Hematopoietic multipotent progenitor cell treated with erythropoietin and hydrocortisone succinate and interleukin-3 and kit ligand, for 8 days (in vitro differentiated cells): ENCODE measurements around the gene CLC.
"Not testable (repeated sequence)": the region's sequence is repeated elsewhere in the genome, so short reads cannot be mapped to it uniquely, and the experiment has no call there.

ENCODE experiments used
- DNase-seq: peaks from one replicate; pipeline ENCODE4 v3.0.0-alpha.2; 2015

Gene CLC

DNA sequence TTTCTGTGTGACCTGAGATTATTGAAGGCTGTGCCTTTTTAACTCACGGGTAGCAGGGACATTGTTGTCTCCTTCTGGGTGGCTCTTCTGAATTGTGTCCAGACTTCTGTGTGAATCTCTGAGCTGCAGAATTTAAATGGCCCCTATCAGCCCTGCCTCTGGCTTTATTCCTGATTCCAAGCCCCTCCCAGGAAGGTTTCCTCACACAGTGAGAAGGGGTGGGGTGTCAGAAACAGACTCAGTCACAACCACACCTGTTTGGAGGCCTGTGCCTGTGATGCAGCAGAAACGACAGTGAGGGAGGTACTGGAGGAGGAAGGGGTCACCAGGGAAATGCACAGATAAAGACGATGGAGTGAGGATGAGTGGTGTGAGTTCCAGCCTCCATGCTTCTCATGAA, at the start of gene CLC:
CLC (minus strand) TSS at position 139 of the 400 bp plus-strand sequence; CDS start at position 62, 77 bp downstream.
- peak; percentile 18 for DNase-seq

DNA sequence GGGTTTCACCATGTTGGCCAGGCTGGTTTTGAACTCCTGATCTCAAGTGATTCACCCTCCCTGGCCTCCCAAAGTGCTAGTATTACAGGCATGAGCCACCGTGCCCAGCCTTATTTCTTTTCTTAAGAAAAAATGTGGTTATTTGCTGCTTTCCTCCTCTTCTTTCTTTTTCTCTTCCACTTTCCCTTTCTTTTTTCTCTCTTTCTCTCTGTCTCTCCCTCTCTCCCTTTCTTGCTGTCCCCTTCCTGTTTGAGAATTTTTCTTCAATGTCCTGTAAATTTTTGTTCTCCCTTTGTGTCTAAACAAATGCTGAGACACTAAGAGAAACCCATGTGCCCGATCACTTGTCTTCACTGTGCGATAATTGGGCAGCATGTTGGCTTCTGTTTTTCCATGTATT, 43.1 kb upstream of the CLC start:
- DNase-seq, result no peak

DNA sequence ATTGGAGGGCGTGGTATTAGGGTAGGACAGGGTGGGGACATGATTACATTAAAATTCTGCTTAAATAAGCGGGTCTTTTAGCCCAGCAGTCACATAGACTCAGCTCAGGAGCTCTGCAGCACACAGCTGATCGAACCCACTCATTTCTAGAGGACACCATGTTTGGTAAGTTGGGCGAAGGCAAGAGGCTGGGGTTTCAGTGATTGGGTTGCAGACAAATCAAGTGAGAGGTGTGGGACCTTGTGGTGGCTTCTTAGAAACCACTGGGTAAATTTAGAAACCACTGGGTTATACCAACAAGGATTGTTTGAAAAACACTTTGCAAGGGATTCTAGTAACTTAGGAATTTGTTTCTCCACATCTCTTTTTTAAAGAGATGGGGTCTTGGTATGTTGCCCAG, 40.9 kb upstream of the CLC start, which contains the start of gene LEUTX:
LEUTX (plus strand) TSS at position 92 of the 400 bp plus-strand sequence; CDS start at position 159, 67 bp downstream.
- DNase-seq, result no peak

DNA sequence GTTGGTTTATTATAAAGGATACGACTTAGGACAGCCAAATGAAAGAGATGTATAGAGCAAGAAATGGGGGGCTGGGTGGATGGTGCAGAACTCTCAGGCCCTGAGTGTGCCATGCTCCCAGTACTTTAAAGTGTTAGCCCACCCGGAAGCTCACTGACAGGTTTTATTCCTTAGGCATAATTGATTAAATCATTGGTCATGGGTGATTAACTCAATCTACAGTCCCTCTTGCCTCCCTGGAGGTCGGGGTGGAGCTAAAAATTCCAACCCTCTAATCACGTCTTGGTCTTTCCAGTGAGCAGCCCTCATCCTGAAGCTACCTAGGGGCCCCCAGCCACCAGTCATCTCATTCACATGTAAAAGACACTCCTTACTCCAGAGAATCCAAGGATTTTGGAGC, 31.0 kb upstream of the CLC start:
- no peak for DNase-seq

DNA sequence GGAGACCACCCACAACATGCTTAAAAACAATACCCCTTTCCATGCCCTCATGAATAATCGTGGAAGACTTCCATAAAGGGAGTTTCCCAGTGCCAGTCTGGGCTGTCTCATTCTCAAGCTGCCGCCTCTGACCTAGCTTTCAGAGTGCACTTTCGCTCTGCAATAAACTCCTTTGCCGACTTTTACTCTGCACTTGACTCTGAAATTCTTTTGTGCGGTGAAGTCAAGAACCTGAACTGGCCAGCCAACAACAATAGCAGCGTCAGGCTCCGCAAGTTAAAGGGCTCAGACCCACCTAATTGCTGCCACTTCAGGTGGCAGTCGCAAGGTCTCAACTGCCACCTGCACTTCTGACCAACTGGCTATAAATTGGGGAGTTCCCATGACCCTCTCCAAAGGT, 30.5 kb upstream of the CLC start:
- DNase-seq, result no peak

DNA sequence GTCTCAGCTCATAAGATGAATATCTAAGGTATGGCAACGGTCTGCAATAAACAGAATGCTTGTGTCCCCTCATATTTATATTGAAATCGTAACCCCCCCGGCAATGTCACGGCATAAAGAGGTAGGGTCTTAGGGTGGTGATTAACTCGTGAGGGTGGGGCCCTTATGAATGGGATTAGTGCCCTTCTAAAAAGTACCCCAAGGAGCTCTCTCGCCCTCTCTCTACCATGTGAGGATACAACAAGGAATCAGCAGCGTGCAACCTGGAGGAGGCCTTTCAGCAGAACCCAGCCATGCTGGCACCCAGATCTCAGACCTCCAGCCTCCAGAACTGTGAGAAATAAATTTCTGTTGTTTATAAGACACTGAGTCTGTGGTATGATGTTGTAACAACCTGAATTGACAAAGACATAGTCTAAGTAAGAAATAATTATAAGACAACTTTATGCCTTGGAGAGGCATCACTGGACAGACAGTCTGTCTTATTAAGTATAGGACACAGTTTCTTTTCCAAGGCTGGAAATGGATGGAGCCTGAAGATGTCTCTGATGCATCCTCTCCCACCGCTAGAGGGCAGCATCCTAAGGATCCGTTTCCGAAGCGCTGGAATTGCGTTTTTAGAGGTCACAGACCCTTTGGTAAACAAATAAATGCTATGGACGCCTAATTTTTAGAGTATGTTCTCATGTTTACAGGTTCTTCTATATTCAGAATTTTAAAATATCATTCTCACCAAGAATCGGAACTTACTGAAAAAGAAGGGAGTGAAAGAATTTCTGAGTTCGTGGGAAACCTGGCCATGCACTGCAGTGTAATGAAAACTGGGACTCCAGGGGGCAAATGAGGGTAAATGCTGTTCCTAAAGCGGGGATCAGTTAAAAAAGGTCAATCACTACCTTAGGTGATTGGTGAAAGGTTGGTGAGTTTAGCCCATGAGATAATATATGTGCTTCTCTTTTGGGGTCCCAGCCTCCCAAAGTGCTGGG, 27.6 kb upstream of the CLC start:
- peak; percentile 52 for DNase-seq

DNA sequence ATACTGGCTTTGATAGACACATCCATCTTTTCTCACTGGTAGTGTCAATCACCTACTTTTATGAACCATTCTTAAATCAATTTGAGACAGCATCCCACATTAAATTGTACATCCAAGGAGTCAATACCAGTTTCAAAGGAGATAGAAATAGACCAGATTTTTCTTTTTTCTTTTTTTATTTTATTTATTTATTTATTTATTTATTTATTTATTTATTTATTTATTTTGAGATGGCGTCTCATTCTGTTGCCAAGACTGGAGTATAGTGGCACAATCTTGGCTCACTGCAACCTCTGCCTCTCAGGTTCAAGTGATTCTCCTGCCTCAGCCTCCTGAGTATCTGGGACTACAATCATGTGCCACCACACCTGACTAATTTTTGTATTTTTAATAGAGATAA, 24.0 kb upstream of the CLC start:
- not testable (repeated sequence) for DNase-seq

DNA sequence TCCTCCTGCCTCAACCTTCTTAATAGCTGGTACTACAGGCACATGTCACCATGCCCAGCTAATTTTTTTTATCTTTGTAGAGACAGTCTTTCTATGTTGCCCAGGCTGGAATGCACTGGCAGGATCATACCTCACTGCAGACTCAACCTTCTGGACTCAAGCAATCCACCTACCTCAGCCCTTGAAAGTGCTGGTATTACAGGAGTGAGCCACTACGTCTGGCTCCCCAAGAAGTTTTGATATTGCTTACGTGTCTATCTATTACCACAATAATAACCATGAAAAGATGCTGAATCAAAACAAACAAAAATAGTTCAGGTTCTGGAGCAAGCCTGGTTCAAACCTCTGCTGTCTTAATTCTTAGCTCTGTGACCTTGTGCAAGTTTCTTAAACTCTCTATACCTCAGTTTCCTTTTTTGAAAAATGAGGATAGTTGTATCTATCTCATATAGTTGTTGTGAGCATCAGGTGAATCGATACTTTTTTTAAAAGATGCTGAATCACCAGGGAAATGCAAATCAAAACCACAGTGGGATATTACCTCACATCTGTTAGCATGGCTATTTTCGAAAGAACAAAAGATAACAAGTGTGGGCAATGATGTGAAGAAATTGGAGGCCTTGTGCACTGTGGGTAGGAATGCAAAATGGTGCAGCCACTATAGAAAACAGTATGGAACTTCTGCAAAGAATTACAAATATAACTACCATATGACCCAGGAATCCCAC, 21.8 kb upstream of the CLC start:
- peak; percentile 9 for DNase-seq

DNA sequence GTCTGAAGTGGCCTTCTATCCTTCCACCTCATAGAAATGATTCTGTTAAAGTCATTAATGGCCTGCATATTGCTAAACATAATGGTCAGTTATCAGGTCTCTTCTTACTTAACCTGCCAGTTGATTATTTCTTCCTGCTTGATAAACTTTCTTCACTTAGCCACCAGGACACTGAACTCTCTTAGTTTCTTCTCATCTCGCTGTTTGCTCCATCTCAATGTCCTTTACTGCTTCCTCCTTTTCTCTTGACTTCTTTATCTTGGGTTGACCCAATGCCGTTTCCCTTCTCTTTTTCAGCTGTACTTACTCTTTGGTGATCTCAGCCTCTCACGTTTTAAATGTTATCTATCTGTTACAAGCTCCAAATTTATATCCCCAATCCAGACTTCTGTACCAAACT, 17.1 kb upstream of the CLC start:
- no peak for DNase-seq

DNA sequence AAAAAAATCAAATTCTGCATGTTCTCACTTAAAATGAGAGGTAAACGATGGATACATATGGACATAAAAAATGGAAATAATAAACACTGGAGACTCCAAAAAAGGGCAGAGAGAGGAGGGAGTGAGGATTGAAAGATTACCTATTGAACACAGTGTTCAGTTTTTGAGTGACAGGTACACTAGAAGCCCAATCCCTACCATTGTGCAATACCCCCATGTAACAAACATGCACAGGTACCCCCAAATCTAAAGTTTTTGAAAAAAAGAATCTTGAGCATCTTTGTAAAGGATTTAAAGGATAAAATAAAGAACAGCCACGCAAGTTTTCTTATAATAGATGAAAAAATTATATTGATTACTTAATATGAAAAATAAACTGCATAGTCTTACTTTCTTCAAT, 16.7 kb upstream of the CLC start:
- DNase-seq, result no peak

DNA sequence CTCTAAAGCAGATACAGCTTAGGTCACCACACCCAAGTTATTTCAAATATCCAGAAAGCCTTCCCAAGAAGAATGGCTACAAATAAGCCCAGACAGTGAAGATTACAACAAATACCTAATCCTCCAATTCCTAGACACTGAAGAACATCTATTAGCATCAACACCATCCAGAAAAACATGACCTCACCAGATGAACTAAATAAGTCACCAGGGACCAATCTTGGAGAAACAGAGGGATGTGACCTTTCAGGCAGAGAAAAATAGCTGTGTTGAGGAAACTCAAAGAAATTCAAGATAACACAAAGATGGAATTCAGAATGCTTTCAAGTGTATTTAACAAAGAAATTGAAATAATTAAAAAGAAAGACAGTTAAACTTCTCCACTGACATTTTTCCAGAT, 15.0 kb upstream of the CLC start:
- no peak for DNase-seq

DNA sequence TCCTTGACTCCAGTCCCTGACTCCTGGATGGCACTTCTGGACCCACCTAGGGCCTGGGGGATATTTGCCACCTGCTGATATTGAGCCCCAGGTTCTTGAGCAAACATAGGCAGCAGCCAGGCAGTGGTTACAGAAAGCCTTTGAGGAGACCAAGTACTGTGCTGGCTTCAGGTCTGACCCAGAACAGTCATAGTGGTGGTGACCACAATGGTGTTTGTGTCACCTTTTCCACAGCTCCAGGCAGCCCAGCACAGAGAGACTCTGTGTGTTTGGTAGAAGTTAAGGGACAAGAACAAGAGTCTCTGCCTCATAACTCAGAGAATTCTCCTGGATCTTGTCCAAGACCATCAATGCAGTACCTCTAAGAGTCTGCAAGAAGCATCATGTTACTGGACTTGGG, 14.6 kb upstream of the CLC start:
- DNase-seq, result no peak

DNA sequence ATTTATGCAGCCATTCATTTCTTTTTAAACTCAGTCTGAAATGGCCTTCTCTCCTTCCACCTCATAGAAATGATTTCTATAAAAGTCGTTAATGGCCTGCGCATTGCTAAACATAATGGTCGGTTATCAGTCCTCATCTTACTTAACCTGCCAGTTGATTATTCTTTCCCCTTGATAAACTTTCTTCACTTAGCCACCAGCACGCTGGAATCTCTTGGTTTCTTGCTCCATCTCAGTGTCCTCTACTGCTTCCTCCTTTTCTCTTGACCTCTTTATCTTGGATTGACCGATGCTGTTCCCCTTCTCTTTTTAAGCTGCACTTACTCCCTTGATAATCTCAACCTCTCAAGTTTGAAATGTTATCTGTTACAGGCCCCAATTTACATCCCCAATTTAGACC, 12.2 kb upstream of the CLC start:
- peak; percentile 31 for DNase-seq

DNA sequence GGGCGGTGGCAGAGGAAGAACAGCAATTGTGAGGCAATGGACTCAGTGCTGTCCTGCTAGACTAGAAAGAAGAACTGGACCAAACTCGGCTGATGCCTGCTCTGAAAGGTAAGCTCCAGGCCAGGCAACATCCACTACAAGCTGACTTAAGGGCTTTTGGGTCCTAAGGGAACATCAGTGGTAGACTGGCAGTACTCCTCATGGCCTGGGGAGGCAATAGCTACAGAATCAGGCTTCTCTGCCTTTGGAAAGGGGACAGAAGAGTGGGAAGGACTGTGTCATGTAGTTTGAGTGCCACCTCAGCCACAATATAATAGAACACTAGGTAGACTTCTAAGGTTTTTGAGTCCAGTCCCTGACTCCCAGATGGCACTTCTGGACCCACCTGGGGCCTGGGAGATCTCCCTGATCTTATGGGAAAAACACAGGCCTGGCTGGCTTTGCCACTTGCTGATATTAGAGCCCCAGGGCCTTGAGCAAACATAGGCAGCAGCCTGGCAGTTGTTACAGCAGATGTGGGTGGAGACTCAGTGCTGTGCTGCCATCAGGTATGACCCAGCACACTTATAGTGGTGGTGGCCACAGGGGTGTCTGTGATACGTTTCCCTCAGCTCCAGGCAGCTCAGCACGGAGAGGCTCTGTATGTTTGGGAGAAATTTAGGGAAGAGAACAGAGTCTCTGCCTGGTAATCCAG, 9.2 kb upstream of the CLC start:
- no peak for DNase-seq

DNA sequence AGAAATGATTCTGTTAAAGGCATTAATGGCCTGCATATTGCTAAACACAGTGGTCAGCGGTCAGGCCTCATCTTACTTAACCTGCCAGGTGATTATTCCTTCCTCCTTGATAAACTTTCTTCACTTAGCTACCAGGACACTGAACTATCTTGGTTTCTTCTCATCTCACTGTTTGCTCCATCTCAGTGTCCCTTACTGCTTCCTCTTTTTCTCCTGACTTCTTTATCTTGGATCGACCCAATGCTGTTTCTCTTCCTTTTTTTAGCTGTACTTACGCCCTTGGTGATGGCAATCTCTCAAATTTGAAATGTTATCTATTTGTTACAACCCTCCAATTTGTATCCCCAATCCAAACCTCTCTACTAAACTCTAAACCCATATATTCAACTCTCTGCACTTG, 7.8 kb upstream of the CLC start:
- peak; percentile 14 for DNase-seq

DNA sequence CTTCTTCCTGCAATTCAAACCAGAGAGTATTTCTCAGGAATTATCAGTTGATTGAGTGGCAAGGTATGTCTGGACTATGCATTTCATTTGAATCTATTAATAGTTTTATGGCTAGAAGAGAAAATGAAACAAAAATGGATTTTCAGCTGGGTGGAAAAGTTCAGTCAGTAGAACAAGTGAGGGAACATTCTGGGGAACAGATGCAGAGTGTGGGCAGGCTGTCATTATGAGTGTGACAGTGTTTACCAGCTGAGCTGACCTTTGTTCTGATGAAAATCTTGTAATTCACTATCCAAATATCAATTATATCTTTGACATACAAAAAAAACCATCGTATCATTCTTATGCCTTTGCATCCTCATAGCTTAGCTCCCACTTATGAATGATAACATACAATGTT, 2.6 kb upstream of the CLC start:
- DNase-seq, result no peak

DNA sequence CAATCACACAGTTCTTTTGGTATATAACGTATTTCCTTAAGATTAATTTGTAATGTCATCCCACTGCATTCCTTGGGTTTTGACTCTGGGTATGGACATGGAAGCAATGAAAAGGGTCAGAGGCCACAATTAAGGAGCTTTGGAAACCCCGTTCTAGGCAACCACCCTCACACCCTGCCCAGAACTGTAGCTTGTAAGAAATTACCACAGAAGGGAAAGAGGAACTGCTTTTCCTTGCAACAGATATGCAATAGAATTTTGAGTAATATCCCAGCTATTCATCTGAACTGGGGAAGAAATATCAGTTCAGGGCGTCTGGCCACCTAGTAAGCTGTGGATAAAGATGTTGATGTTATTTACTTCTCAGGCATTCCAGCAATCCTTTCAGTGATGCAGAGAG, 985 bp upstream of the CLC start:
- DNase-seq, result no peak

DNA sequence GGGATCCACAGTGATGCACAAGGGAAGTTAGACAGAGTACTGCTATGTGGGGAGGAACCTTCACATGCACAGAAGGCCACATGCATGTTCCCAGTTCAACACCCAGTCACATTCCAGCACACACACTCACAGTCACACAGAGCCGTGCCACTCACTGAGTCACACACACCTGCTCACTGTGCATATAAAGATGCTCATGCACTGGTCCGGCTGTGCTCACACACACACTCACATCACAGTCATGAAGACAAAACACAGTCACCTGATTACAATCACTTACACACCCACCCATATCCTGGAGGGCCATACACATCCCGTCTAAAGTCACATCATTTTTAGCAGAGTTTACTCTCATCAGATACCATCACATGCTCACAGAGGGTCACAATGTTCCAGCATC, 478 bp downstream of the CLC start:
- DNase-seq, result no peak

DNA sequence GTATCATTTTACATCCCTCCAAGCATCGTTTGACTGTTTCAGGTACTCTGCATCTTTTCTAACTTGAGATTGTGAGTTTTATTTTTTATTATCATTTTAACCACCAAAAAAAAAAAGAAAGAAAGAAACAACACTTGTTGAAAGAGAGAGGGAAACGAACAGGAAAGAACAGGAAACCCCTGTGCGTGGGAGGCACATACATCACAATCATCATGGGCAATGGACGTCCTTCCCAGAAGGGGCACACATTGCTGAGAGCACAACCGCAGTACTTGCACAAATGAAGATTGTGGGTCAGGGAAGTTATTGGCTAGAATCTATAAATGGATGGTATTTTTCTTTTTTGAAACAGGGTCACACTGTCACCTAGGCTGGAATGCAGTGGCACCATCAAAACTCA, 1.7 kb downstream of the CLC start:
- no peak for DNase-seq

DNA sequence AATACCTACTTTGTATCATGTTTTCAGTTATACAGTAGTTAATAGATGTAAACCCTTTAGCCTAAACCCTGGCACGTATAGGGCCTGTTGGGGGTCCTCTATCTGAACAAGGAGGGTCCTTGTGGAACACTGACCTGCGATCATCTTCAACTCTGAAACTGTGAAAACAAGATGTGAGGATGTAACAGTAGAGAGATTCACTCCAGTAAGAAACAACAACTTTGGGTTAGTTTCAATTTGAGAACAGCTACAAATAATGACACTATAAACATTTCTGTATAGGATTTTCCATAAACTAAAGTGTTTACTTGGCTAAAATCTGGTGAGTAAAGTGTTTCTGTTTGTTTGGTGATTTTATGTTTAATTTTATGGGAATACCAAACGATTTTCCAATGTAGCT, 2.1 kb downstream of the CLC start:
- DNase-seq, result no peak

DNA sequence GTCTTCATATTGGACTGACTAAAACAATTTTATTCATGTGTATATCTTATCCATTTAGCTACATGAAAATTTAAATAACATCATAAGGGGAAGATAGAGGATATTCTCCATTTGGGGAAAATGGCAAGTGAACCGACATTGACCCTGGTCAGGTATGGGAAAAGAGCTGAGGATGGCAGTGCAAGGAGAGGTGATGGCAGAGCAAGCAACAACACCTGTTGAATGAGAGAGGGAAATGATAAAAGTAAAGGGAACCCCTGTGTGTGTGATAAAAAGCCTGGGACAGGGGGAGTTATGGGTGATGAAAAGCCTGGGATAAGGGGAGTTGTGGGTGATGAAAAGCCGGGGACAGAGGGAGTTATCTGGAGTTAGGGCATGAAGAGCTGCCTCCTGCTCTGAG, 4.0 kb downstream of the CLC start:
- no peak for DNase-seq

DNA sequence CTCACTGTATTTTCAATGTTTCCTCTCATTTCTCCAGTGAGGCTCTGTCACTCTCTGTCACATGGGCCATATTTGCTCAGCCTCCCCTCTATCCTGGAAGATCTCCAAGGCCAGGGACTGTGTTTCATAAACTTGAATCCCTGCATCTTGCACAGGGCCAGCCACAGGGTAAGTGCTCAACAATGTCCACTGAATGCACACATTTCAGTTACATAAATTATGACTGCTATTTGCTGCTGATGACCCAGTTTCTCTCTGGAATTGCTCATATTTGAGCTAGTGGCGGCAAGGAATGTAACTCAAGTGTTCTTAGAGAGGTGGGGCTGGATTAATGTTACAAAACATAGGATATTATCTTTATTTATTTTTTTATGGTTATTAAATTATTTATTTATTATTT, 6.1 kb downstream of the CLC start:
- no peak for DNase-seq

DNA sequence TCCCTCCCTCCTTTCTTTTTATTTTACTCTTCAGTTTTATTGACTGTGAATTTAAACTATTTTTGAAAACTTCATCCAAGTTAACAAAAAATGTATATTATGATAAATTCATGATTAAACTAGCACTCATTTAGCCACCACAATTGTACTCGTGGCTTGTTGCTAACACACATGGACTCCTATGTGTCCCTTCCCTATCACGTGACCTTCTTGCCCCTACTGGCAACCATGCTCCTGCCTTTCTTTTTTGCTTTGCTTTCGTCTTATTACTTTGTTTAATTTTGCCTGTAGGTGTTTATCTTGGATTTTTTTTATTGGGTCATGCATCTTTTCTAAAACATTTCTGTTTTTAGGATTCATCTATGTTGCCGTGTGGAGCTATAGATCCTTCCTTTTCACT, 8.2 kb downstream of the CLC start:
- DNase-seq, result no peak

DNA sequence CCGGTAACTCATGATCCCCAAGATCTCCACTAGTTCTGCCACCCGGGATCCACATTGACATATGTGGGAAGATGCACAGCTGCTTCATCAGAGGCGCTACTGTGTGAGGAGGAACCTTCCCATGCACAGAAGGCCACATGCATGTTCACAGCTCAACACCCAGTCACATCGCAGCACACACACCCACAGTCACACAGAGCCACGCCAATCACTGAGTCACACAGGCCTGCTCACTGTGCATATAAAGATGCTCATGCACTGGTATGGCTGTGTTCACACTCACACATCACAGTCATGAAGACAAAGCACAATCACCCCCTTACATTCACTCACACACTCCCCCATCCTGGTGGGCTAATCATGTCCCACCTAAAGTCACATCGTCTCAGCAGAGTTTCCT, 9.8 kb downstream of the CLC start:
- DNase-seq, result no peak
